ENCODE results near the gene PLA2G4B. TPM values are rescaled to one million over a fixed set of nuclear protein-coding genes. Genes with fewer than 3 reads are reported as not detected.

The PLA2G4B gene
- total RNA-seq, 1 donor from 2014 or later = 17.7 TPM

GRCh38 chr15:41810651-41811431, 27.8 kb upstream of the PLA2G4B start:
- H3K4me3 Mint-ChIP-seq = no peak overlapping the region
- no peak for TF ChIP-seq CTCF (conservative IDR thresholded peaks at IDR 0.05)
- no peaks in the 10 kb centered on the region for H3K9me3 Mint-ChIP-seq
- no peaks in the 10 kb centered on the region for H3K27me3 Mint-ChIP-seq
- peaks cover 8% of the 10 kb centered on the region for H3K36me3 Mint-ChIP-seq
- DNase-seq (ENCODE audit: extremely low spot score, unreplicated experiment) = no peak
- H3K27ac Mint-ChIP-seq = no peak overlapping the region
- peaks cover 13% of the 10 kb centered on the region for H3K4me1 Mint-ChIP-seq (ENCODE audit: unreplicated experiment)

- Mint-ChIP-seq H3K27me3 (no peaks in the 10 kb centered on the region), H3K4me3 (no peak overlapping the region), H3K9me3 (no peaks in the 10 kb centered on the region), H3K36me3 (peaks cover 8% of the 10 kb centered on the region), H3K4me1 (ENCODE audit: unreplicated experiment) (peaks cover 10% of the 10 kb centered on the region), H3K27ac (no peak overlapping the region)
- no peak for DNase-seq (ENCODE audit: extremely low spot score, unreplicated experiment)
- peak; percentile 89 for TF ChIP-seq CTCF (conservative IDR thresholded peaks at IDR 0.05)
Measured at GRCh38 chr15:41811432-41812195, 27.0 kb upstream of the PLA2G4B start.

GRCh38 chr15:41812820-41813375, 25.7 kb upstream of the PLA2G4B start:
- no peaks in the 10 kb centered on the region for H3K27me3 Mint-ChIP-seq
- no peak overlapping the region for H3K27ac Mint-ChIP-seq
- TF ChIP-seq CTCF (conservative IDR thresholded peaks at IDR 0.05) = no peak
- no peak for DNase-seq (ENCODE audit: extremely low spot score, unreplicated experiment)
- peaks cover 5% of the 10 kb centered on the region for H3K4me1 Mint-ChIP-seq (ENCODE audit: unreplicated experiment)
- H3K9me3 Mint-ChIP-seq = no peaks in the 10 kb centered on the region
- H3K36me3 Mint-ChIP-seq = peaks cover 4% of the 10 kb centered on the region
- no peak overlapping the region for H3K4me3 Mint-ChIP-seq

- no peaks in the 10 kb centered on the region for H3K27me3 Mint-ChIP-seq
- H3K4me1 Mint-ChIP-seq (ENCODE audit: unreplicated experiment) = peaks cover 5% of the 10 kb centered on the region
- no peak for TF ChIP-seq CTCF (conservative IDR thresholded peaks at IDR 0.05)
- H3K9me3 Mint-ChIP-seq = no peaks in the 10 kb centered on the region
- no peak overlapping the region for H3K4me3 Mint-ChIP-seq
- H3K27ac Mint-ChIP-seq = no peak overlapping the region
- peaks cover 4% of the 10 kb centered on the region for H3K36me3 Mint-ChIP-seq
- DNase-seq (ENCODE audit: extremely low spot score, unreplicated experiment) = no peak
Measured at GRCh38 chr15:41813426-41813825, 25.2 kb upstream of the PLA2G4B start.

GRCh38 chr15:41814534-41814933, 24.1 kb upstream of the PLA2G4B start:
- Mint-ChIP-seq H3K4me1 (ENCODE audit: unreplicated experiment) (peaks cover 5% of the 10 kb centered on the region), H3K36me3 (peaks cover 4% of the 10 kb centered on the region), H3K4me3 (no peak overlapping the region), H3K9me3 (no peaks in the 10 kb centered on the region), H3K27me3 (no peaks in the 10 kb centered on the region), H3K27ac (no peak overlapping the region)
- no peak for TF ChIP-seq CTCF (conservative IDR thresholded peaks at IDR 0.05)
- no peak for DNase-seq (ENCODE audit: extremely low spot score, unreplicated experiment)
